Thoracic aorta endothelial cell (primary cell): ENCODE measurements around the gene ATXN2L. TPM values are rescaled to one million over a fixed set of nuclear protein-coding genes. Genes with fewer than 3 reads are reported as not detected.

Source experiments
- small RNA-seq: library from RNA; depleted of rRNA; stranded (forward); fragments of <200 nt; gene quantifications from one replicate; pipeline ENCODE3, GENCODE V24; 2012
- total RNA-seq: library from RNA; depleted of rRNA; stranded (reverse); fragments of >200 nt; gene quantifications from 2 replicates; pipeline ENCODE4 v1.2.3, GENCODE V29; 2012

The ATXN2L gene
- total RNA-seq, result 89.5 and 99.0 TPM in 2 replicates

GRCh38 chr16:28822520-28823290, at the start of gene ATXN2L:
TSS of gene ATXN2L (plus strand) at chr16:28822999. CDS start at chr16:28823260, 261 bp downstream.

GRCh38 chr16:28846080-28846932, 23.5 kb downstream of the ATXN2L start, which contains the start of gene TUFM:
TSS of gene TUFM (minus strand) at chr16:28846348. CDS start at chr16:28846269, 79 bp downstream.

GRCh38 chr16:28878083-28878926, 55.5 kb downstream of the ATXN2L start, which contains the start of gene ATP2A1:
TSS of gene ATP2A1 (plus strand) at chr16:28878488. CDS start at chr16:28878672, 184 bp downstream.

Small RNA genes within 50 kb of the gene (small RNA-seq; reads per million reads assigned to genes)
- not detected for gene RF00416

Other genes with a start within 250 kb of the ATXN2L start
- 0.36 and 1.1 TPM in 2 replicates for gene SULT1A2, start 225.9 kb upstream of the ATXN2L start, total RNA-seq
- gene SULT1A1, start 213.0 kb upstream of the ATXN2L start, total RNA-seq, result 6.0 and 9.6 TPM in 2 replicates
- 0.27 TPM in 1 of 2 replicates, not detected in the other for gene NPIPB8, start 184.9 kb upstream of the ATXN2L start, total RNA-seq
- gene EIF3C, start 111.5 kb upstream of the ATXN2L start, total RNA-seq, result 150 and 167 TPM in 2 replicates
- 6.7 and 15.3 TPM in 2 replicates for gene NPIPB9, start 71.2 kb upstream of the ATXN2L start, total RNA-seq
- 115 and 136 TPM in 2 replicates for gene TUFM, start 23.3 kb downstream of the ATXN2L start, total RNA-seq
- gene SH2B1, start 40.8 kb downstream of the ATXN2L start, total RNA-seq, result 12.2 and 17.0 TPM in 2 replicates
- 0.27 and 0.36 TPM in 2 replicates for gene ATP2A1, start 55.5 kb downstream of the ATXN2L start, total RNA-seq
- 29.9 and 30.9 TPM in 2 replicates for gene RABEP2, start 102.2 kb downstream of the ATXN2L start, total RNA-seq
- 0.13 TPM in 1 of 2 replicates, not detected in the other for gene CD19, start 109.0 kb downstream of the ATXN2L start, total RNA-seq
- 42.8 and 47.7 TPM in 2 replicates for gene NFATC2IP, start 127.9 kb downstream of the ATXN2L start, total RNA-seq
- 29.9 and 35.1 TPM in 2 replicates for gene SPNS1, start 151.8 kb downstream of the ATXN2L start, total RNA-seq
- gene LAT, start 162.1 kb downstream of the ATXN2L start, total RNA-seq, result 0.66 and 0.79 TPM in 2 replicates